Measurements from ENCODE around the gene C1QC. TPM values are rescaled to one million over a fixed set of nuclear protein-coding genes. Genes with fewer than 3 reads are reported as not detected.

The C1QC gene
- total RNA-seq, 2 experiments from 2014 or later, result not detected

DNA sequence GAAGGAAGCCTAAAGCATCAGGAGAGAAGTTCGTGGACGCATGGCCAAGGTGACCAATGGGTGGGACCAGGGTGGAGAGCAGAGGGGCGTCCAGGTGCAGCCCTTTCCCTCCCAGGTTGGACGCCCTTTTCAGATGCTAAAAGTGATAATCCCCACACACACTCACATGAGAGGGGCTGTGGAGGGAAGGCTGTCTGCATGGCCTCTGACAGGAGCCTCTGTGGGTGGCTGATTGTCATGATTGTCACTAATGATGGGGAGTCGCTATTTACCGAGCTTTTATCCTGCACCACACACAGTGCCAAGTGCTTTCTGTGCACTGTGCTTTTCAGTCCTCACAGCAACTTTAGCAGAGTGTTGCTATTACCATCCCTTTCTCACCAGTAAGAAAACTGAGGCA is 34.1 kb upstream of the C1QC start:
- no peaks in the 10 kb centered on the region for H3K4me1 Mint-ChIP-seq
- no peaks in the 10 kb centered on the region for H3K9me3 Mint-ChIP-seq
- POLR2A ChIA-PET, result no interaction called here
- CTCF ChIA-PET, result no interaction called here
- no peak for DNase-seq
- no peak overlapping the region for H3K27ac Mint-ChIP-seq
- H3K4me3 Mint-ChIP-seq, result no peak overlapping the region
- peaks cover 30% of the 10 kb centered on the region for H3K27me3 Mint-ChIP-seq
- H3K36me3 Mint-ChIP-seq (ENCODE audit: low read depth), result no peaks in the 10 kb centered on the region

DNA sequence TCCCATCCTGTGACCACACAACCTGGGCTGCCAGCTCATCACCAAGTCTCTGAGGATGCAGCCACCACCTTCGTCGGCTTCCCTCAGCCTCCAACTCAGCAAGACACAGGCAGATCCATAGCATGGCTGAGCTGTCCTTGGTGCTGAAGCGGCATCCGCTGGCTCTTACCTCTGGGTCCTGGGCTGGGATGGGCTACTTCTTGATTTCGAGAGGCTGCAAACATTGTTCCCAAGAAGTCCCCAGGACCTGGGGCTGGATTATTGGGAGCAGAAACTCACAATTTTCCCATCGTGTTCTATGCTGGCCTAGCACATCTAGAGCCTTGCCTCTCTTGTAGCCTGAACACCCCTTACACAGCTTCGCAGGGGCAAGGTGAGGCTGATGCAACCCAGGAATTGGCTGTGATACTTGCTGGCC is 31.9 kb upstream of the C1QC start:
- POLR2A ChIA-PET, result no interaction called here
- no peaks in the 10 kb centered on the region for H3K9me3 Mint-ChIP-seq
- H3K4me3 Mint-ChIP-seq, result no peak overlapping the region
- DNase-seq, result peak; percentile 59
- H3K27ac Mint-ChIP-seq, result no peak overlapping the region
- no peaks in the 10 kb centered on the region for H3K36me3 Mint-ChIP-seq (ENCODE audit: low read depth)
- H3K4me1 Mint-ChIP-seq, result no peaks in the 10 kb centered on the region
- CTCF ChIA-PET, result no interaction called here
- H3K27me3 Mint-ChIP-seq, result peaks cover 14% of the 10 kb centered on the region

DNA sequence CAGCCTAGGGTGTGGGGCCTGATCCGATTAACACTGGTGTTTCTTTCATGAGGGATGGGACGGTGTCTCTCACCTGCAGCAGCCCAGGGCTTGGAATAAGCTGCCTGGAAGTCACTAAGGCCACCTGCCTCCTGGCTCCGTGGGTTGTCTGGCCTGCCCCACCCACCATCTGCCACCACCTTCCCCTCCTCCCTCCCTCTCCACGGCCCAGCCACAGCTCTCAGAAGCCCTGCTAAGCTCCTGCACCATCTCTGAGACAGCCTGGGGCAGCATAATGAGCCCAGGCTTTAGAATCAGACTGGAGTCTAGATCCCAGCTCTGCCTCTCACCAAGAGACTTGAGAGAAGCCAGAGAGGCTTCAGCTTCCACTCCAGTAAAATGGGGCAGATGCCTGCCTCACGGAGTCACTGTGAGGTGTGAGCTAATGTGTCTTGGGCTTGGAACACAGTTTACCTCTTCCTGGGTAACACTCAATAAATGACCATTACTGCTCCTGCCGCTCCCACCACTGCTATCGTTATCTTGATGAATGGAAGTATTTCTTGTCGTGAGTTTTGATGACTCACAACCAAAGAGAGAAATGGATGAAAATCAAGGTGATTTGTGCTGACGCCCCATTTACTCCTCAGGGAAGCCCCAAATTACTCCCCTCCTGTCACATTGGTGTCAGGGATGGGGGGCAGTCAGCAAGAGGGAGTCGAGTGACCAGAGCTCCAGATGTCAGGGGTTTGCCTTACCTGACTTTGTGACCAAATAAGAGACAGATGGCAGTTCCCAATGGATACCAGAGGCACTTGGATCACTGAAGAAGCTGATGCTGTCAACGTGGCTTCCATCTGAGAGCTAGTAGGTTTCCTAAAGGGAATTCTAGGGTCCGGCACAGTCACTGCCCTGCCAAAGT is 30.5 kb upstream of the C1QC start:
- ChIA-PET POLR2A (no interaction called here), CTCF (no interaction called here)
- no peaks in the 10 kb centered on the region for H3K36me3 Mint-ChIP-seq (ENCODE audit: low read depth)
- no peaks in the 10 kb centered on the region for H3K9me3 Mint-ChIP-seq
- DNase-seq, result no peak
- H3K4me1 Mint-ChIP-seq, result no peaks in the 10 kb centered on the region
- peaks cover 3% of the 10 kb centered on the region for H3K27me3 Mint-ChIP-seq
- no peak overlapping the region for H3K27ac Mint-ChIP-seq
- H3K4me3 Mint-ChIP-seq, result no peak overlapping the region

GRCh38 chr1:22613572-22613918 is 29.9 kb upstream of the C1QC start:
- Mint-ChIP-seq H3K27ac (no peak overlapping the region), H3K4me3 (no peak overlapping the region), H3K36me3 (ENCODE audit: low read depth) (no peaks in the 10 kb centered on the region), H3K4me1 (no peaks in the 10 kb centered on the region), H3K27me3 (no peaks in the 10 kb centered on the region), H3K9me3 (no peaks in the 10 kb centered on the region)
- no peak for DNase-seq
- ChIA-PET CTCF (no interaction called here), POLR2A (no interaction called here)

GRCh38 chr1:22613951-22614350 is 29.5 kb upstream of the C1QC start:
- Mint-ChIP-seq H3K27ac (no peak overlapping the region), H3K4me3 (no peak overlapping the region), H3K4me1 (no peaks in the 10 kb centered on the region), H3K9me3 (no peaks in the 10 kb centered on the region), H3K27me3 (no peaks in the 10 kb centered on the region), H3K36me3 (ENCODE audit: low read depth) (no peaks in the 10 kb centered on the region)
- DNase-seq, result no peak
- ChIA-PET CTCF (no interaction called here), POLR2A (no interaction called here)

- peaks cover 5% of the 10 kb centered on the region for H3K27me3 Mint-ChIP-seq
- no peaks in the 10 kb centered on the region for H3K9me3 Mint-ChIP-seq
- CTCF ChIA-PET, result no interaction called here
- POLR2A ChIA-PET, result no interaction called here
- DNase-seq, result no peak
- H3K36me3 Mint-ChIP-seq (ENCODE audit: low read depth), result no peaks in the 10 kb centered on the region
- no peaks in the 10 kb centered on the region for H3K4me1 Mint-ChIP-seq
- H3K27ac Mint-ChIP-seq, result no peak overlapping the region
- H3K4me3 Mint-ChIP-seq, result no peak overlapping the region
Observed at GRCh38 chr1:22615886-22616285, 27.5 kb upstream of the C1QC start.

GRCh38 chr1:22616571-22616970 is 26.9 kb upstream of the C1QC start:
- no peaks in the 10 kb centered on the region for H3K36me3 Mint-ChIP-seq (ENCODE audit: low read depth)
- POLR2A ChIA-PET, result no interaction called here
- CTCF ChIA-PET, result interaction anchor here (0.9 kb wide), 1 partner anchor 10 kb away, joined by 3 read pairs; no protein-coding TSS in a partner anchor
- H3K4me3 Mint-ChIP-seq, result no peak overlapping the region
- H3K27me3 Mint-ChIP-seq, result peaks cover 5% of the 10 kb centered on the region
- no peaks in the 10 kb centered on the region for H3K9me3 Mint-ChIP-seq
- no peak for DNase-seq
- H3K4me1 Mint-ChIP-seq, result no peaks in the 10 kb centered on the region
- no peak overlapping the region for H3K27ac Mint-ChIP-seq

DNA sequence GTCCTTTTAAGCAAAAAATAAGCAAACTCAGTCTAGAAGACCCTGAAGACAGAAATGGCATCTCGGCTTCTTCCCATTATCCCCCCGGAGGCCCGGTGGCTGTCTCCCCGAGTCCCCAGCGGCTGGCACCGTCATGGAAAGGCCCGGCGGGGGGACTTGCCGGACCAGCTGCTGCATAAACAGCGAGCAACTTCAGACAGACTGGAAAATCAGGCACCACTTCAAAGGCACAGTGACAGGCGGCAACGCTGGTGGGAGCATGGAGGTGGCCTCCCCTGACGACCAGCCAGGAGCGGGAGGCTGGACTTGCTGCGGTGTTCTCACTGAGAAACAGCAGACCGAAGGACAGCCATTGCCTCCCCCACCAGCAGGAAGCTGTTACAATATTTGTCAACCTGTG is 25.4 kb upstream of the C1QC start:
- peaks cover 5% of the 10 kb centered on the region for H3K27me3 Mint-ChIP-seq
- ChIA-PET CTCF (no interaction called here), POLR2A (no interaction called here)

GRCh38 chr1:22619252-22619651 is 24.2 kb upstream of the C1QC start:
- no peaks in the 10 kb centered on the region for H3K36me3 Mint-ChIP-seq (ENCODE audit: low read depth)
- ChIA-PET CTCF (no interaction called here), POLR2A (no interaction called here)
- no peak overlapping the region for H3K27ac Mint-ChIP-seq
- DNase-seq, result no peak
- no peak overlapping the region for H3K4me3 Mint-ChIP-seq
- no peaks in the 10 kb centered on the region for H3K9me3 Mint-ChIP-seq
- H3K4me1 Mint-ChIP-seq, result no peaks in the 10 kb centered on the region
- H3K27me3 Mint-ChIP-seq, result peaks cover 5% of the 10 kb centered on the region

More for the DNA sequence above, 25.4 kb upstream of the C1QC start:
- H3K4me3 Mint-ChIP-seq, result no peak overlapping the region
- no peak overlapping the region for H3K27ac Mint-ChIP-seq
- no peaks in the 10 kb centered on the region for H3K9me3 Mint-ChIP-seq
- H3K36me3 Mint-ChIP-seq (ENCODE audit: low read depth), result no peaks in the 10 kb centered on the region
- DNase-seq, result no peak
- H3K4me1 Mint-ChIP-seq, result no peaks in the 10 kb centered on the region

- Mint-ChIP-seq H3K9me3 (no peaks in the 10 kb centered on the region), H3K36me3 (ENCODE audit: low read depth) (no peaks in the 10 kb centered on the region), H3K4me3 (no peak overlapping the region), H3K4me1 (no peaks in the 10 kb centered on the region), H3K27me3 (peaks cover 5% of the 10 kb centered on the region), H3K27ac (no peak overlapping the region)
- ChIA-PET CTCF (no interaction called here), POLR2A (no interaction called here)
- DNase-seq, result no peak
Observed at GRCh38 chr1:22619798-22620197, 23.6 kb upstream of the C1QC start.

DNA sequence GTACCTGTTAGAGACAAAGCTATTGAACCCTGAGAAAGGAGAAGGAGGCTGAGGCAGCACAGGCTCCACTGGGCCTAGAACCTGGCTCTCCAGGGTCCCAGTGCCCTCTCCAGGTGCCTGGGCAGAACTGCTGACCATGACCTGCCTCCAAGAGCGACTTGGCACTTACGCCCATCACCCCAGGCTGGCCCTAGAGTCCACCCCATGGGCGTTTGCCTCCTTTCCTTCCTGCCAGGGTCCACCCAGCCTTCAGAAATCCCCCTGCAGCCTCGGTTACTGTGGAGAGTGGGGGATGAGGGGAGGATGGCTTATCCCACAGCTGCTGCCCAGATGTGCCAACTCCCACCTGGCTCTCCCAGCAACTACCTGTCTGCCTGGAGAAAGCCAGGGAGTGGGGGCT is 21.7 kb upstream of the C1QC start:
- H3K9me3 Mint-ChIP-seq, result no peaks in the 10 kb centered on the region
- H3K4me3 Mint-ChIP-seq, result no peak overlapping the region
- ChIA-PET POLR2A (no interaction called here), CTCF (no interaction called here)
- DNase-seq, result no peak
- H3K27ac Mint-ChIP-seq, result no peak overlapping the region
- no peaks in the 10 kb centered on the region for H3K4me1 Mint-ChIP-seq
- H3K36me3 Mint-ChIP-seq (ENCODE audit: low read depth), result no peaks in the 10 kb centered on the region
- peaks cover 5% of the 10 kb centered on the region for H3K27me3 Mint-ChIP-seq

DNA sequence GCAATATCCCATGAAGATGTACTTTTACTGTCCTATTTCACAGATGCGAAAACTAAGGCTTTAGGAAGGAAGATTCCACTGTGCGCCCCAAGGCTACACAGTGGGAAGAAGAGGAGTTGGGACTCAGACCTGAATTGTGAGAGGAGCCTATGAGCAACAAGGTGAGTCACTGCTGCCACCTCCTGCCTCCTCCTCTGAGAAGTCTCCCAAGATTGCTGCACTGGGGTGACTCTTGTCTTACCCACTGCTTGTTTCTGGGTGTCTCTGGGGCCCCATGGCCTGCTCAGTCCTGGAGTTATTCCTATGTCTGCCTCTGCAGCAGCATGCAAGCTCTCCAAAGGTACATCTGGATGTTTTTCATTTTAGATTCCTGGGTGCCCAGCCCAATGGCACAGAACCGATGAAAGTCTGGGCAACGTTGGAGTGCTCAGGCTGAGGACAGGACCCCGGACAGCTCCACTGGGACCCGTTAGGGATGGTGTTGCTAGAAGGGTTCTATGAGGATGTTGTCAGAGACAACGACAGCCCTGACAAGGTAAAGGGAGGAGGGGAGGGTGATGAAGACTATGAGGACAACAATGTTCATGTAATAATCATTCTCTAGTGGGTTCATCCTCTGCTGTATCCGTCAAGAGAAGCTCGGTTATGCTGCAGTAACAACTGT is 18.0 kb upstream of the C1QC start:
- Mint-ChIP-seq H3K27me3 (peaks cover 12% of the 10 kb centered on the region), H3K4me1 (no peaks in the 10 kb centered on the region), H3K4me3 (no peak overlapping the region), H3K9me3 (no peaks in the 10 kb centered on the region), H3K36me3 (ENCODE audit: low read depth) (no peaks in the 10 kb centered on the region), H3K27ac (no peak overlapping the region)
- no peak for DNase-seq
- ChIA-PET CTCF (interaction anchor here (0.5 to 0.7 kb wide), 2 partner anchors 34 to 431 kb away, joined by 3 read pairs; no protein-coding TSS in a partner anchor), POLR2A (no interaction called here)

GRCh38 chr1:22626237-22627157 is 16.9 kb upstream of the C1QC start:
- Mint-ChIP-seq H3K4me3 (no peak overlapping the region), H3K27me3 (peaks cover 12% of the 10 kb centered on the region), H3K4me1 (no peaks in the 10 kb centered on the region), H3K36me3 (ENCODE audit: low read depth) (no peaks in the 10 kb centered on the region), H3K9me3 (no peaks in the 10 kb centered on the region), H3K27ac (no peak overlapping the region)
- POLR2A ChIA-PET, result no interaction called here
- CTCF ChIA-PET, result interaction anchor here (1.3 kb wide), 1 partner anchor 9 kb away, joined by 3 read pairs; no protein-coding TSS in a partner anchor
- no peak for DNase-seq
